Brain pericyte (primary cell): ENCODE results near the gene PCDHB10.
"Not testable (repeated sequence)": the region's sequence is repeated elsewhere in the genome, so short reads cannot be mapped to it uniquely, and the experiment has no call there.

Experiments
- DNase-seq: peaks from one replicate; pipeline ENCODE4 v3.0.0-alpha.2; 2012; ENCODE audit warnings: low read depth, low spot score

The PCDHB10 gene

GRCh38 chr5:141192110-141192725 is at the start of gene PCDHB10:
TSS of gene PCDHB10 (plus strand) at chr5:141192353. CDS start at chr5:141192553, 200 bp downstream.
- no peak for DNase-seq

DNA sequence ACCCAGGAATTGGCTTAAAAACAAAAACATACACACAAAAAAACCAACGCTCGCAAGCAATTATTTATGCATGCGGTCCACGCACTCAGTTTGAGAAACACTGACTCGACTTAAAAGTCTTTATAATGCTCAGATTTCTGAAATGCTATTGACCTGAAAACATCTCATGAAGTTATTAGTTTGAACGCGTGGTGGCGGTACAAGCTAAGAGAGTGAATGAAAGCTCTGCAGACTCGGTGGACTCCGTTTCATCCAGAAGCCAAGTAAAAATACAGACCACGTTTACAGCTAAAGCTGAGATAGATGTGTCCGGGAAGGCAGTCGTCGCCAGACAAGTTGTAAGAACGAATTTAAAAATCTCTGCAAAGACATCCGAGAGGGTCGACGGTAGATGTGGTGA is 42.3 kb upstream of the PCDHB10 start, which contains the start of gene PCDHB6:
PCDHB6 (plus strand) TSS at position 246 of the 400 bp plus-strand sequence. CDS start 201 bp downstream, outside the sequence.
- DNase-seq = no peak

- no peak for DNase-seq
Measured at GRCh38 chr5:141150224-141150992, 41.7 kb upstream of the PCDHB10 start.

- no peak for DNase-seq
Measured at GRCh38 chr5:141150993-141151325, 41.2 kb upstream of the PCDHB10 start.

DNA sequence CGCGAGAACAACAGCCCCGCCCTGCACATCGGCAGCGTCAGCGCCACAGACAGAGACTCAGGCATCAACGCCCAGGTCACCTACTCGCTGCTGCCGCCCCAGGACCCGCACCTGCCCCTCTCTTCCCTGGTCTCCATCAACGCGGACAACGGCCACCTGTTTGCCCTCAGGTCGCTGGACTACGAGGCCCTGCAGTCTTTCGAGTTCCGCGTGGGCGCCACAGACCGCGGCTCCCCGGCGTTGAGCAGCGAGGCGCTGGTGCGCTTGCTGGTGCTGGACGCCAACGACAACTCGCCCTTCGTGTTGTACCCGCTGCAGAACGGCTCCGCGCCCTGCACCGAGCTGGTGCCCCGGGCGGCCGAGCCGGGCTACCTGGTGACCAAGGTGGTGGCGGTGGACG is 40.5 kb upstream of the PCDHB10 start:
- not testable (repeated sequence) for DNase-seq

DNA sequence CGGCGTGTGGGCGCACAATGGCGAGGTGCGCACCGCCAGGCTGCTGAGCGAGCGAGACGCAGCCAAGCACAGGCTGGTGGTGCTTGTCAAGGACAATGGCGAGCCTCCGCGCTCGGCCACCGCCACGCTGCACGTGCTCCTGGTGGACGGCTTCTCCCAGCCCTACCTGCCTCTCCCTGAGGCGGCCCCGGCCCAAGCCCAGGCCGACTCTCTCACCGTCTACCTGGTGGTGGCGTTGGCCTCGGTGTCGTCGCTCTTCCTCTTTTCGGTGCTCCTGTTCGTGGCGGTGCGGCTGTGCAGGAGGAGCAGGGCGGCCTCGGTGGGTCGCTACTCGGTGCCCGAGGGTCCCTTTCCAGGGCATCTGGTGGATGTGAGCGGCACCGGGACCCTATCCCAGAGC is 40.1 kb upstream of the PCDHB10 start:
- DNase-seq = not testable (repeated sequence)

DNA sequence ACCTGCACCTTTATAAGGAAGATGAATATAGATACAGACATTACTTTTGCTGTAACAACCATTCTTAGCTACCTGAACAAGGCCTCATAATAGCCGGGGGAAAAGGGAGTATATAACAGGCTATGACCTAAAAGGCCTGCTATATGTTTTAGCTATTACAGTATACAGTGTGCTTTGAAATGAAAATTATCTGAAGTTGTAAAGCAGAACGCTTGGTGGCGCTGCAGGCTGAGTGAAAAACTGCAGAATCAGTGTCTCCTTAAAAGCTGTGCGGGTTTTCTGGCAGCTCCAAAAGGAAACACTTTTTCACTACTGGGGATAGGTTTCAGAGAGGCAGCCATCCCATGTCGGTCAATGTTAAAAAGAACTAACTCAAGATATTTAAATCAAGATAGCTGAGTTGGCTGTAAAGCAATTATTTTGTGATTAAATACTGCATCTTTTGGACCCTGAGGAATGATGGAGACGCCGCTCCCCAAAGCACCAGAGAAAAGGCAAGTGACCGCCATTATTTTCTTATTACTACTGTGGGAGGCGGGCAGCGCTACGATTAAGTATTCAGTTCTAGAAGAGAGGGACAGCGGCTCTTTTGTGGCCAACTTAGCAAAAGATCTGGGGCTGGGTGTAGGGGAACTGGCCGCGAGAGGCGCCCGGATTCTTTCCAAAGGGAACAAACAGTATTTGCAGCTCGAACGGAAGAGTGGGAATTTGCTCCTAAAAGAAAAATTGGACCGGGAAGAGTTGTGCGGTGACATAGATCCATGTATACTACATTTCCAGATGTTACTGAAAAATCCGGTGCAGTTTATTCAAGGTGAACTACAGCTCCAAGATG is 36.4 kb upstream of the PCDHB10 start:
- DNase-seq = no peak

DNA sequence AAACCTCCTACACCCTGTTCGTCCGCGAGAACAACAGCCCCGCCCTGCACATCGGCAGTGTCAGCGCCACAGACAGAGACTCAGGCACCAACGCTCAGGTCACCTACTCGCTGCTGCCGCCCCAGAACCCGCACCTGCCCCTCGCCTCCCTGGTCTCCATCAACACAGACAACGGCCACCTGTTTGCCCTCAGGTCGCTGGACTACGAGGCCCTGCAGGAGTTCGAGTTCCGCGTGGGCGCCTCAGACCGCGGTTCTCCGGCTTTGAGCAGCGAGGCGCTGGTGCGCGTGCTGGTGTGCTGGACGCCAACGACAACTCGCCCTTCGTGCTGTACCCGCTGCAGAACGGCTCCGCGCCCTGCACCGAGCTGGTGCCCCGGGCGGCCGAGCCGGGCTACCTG is 34.8 kb upstream of the PCDHB10 start:
- DNase-seq = not testable (repeated sequence)

- DNase-seq = not testable (repeated sequence)
Measured at GRCh38 chr5:141157901-141158300, 34.3 kb upstream of the PCDHB10 start.

DNA sequence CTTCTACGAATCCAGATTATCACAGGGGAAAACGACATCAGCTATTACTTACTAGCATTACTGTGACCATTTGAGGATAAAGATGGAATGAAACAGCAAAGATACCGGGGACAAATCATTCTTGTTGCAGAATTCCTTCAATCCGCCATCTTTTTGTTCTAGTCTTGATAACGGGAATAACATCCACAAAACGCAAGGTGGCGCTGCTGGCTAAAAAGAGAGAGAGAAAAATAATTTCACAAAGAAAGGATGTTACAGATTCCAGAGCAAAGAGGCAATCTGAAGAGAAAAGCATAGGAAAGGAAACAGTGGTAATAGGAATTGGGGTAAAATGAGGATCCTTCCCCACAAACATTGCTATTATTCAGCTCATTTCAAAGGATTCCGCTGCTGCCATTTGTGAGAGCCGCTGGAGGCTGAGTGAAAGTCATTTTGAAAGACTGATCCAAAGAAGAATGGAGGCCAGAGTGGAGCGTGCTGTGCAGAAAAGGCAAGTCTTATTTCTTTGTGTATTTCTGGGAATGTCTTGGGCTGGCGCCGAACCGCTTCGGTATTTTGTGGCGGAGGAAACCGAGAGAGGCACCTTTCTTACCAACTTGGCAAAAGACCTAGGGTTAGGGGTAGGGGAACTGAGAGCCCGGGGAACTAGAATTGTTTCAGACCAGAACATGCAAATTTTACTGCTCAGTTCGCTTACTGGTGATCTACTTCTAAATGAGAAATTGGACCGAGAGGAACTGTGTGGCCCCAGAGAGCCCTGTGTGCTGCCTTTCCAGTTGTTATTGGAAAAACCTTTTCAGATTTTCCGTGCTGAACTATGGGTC is 19.6 kb upstream of the PCDHB10 start, which contains the start of gene PCDHB7:
PCDHB7 (plus strand) TSS at position 264 of the 824 bp plus-strand sequence; CDS start at position 456, 192 bp downstream.
- DNase-seq = no peak

GRCh38 chr5:141174291-141175104 is 17.7 kb upstream of the PCDHB10 start:
- not testable (repeated sequence) for DNase-seq

DNA sequence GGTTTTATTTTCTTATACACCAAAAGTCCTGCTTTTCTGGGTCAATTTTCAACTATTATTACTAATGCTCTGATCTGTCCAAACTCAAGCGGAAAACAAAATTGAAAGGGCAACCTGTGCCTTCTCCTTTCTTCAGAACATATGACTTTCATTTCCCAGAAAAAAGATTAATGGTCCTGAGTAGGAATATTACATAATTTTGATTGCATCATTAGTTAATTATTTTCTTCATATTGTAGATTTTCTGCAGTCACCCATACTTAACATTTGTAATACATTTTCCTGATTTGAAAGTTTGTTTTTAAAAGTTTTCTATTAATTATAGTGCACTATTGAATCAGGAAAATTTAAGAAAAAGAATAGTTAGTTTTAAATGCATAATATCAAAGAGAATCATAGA is 16.2 kb upstream of the PCDHB10 start:
- no peak for DNase-seq

DNA sequence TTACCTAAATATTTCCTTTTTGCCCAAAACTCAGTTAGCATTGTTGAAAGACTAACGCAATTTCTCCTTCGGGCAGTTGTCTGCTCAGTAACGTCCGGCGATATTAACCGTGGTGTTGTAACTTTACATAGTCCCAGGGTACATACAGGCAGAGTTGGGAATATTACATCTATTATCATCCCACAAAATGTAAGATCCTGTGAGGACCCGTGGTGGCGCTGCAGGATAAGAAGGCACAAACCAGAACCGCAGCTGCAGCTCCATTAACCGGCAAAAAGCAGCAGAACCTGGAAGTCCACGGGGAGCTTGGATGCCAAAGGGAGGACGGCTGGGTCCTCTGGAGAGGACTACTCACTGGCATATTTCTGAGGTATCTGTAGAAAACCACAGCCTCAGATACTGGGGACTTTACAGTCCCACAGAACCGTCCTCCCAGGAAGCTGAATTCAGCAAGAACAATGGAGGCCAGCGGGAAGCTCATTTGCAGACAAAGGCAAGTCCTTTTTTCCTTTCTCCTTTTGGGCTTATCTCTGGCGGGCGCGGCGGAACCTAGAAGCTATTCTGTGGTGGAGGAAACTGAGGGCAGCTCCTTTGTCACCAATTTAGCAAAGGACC is 14.5 kb upstream of the PCDHB10 start, which contains the start of gene PCDHB8:
PCDHB8 (plus strand) TSS at position 214 of the 615 bp plus-strand sequence; CDS start at position 459, 245 bp downstream.
- not testable (repeated sequence) for DNase-seq

DNA sequence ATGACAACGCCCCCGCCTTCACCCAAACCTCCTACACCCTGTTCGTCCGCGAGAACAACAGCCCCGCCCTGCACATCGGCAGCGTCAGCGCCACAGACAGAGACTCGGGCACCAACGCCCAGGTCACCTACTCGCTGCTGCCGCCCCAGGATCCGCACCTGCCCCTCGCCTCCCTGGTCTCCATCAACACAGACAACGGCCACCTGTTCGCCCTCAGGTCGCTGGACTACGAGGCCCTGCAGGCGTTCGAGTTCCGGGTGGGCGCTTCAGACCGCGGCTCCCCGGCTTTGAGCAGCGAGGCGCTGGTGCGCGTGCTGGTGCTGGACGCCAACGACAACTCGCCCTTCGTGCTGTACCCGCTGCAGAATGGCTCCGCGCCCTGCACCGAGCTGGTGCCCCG is 12.8 kb upstream of the PCDHB10 start:
- not testable (repeated sequence) for DNase-seq

DNA sequence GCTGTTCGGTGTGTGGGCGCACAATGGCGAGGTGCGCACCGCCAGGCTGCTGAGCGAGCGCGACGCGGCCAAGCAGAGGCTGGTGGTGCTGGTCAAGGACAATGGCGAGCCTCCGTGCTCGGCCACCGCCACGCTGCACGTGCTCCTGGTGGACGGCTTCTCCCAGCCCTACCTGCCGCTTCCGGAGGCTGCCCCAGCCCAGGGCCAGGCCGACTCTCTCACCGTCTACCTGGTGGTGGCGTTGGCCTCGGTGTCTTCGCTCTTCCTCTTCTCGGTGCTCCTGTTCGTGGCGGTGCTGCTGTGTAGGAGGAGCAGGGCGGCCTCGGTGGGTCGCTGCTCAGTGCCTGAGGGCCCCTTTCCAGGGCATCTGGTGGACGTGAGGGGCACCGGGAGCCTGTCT is 12.3 kb upstream of the PCDHB10 start:
- DNase-seq = not testable (repeated sequence)

GRCh38 chr5:141180313-141180712 is 11.8 kb upstream of the PCDHB10 start:
- DNase-seq = no peak

- no peak for DNase-seq
Measured at GRCh38 chr5:141182248-141182647, 9.9 kb upstream of the PCDHB10 start, which contains the start of gene PCDHB16. TSS of gene PCDHB16 (plus strand) at chr5:141182387. CDS start at chr5:141182560, 173 bp downstream.

DNA sequence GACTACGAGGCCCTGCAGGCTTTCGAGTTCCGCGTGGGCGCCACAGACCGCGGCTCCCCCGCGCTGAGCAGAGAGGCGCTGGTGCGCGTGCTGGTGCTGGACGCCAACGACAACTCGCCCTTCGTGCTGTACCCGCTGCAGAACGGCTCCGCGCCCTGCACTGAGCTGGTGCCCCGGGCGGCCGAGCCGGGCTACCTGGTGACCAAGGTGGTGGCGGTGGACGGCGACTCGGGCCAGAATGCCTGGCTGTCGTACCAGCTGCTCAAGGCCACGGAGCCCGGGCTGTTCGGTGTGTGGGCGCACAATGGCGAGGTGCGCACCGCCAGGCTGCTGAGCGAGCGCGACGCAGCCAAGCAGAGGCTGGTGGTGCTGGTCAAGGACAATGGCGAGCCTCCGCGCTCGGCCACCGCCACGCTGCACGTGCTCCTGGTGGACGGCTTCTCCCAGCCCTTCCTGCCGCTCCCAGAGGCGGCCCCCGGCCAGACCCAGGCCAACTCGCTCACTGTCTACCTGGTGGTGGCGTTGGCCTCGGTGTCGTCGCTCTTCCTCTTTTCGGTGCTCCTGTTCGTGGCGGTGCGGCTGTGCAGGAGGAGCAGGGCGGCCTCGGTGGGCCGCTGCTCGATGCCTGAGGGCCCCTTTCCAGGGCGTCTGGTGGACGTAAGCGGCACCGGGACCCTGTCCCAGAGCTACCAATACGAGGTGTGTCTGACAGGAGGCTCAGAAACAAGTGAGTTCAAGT is 7.9 kb upstream of the PCDHB10 start:
- not testable (repeated sequence) for DNase-seq
